Measurements from ENCODE around the gene PLD3.

- TF ChIP-seq POLR2A (IDR thresholded peaks at IDR 0.05) (no peak), CTCF (IDR thresholded peaks at IDR 0.05) (no peak)
These were observed 11.4 kb upstream of the PLD3 start for GRCh38 chr19:40337107-40337506.
